HEK293 (cell line): ENCODE measurements around the gene CAPN12.

Experiments
- CTCF ChIA-PET: fragments of 350-600 bp; formaldehyde crosslinking; extraction: SDS; loops from one replicate; lab custom pipeline; 2021; ENCODE audit warnings: antibody characterized with exemption; lab: Yijun Ruan, JAX
- POLR2A ChIA-PET: fragments of 300-600 bp; formaldehyde crosslinking; extraction: SDS; loops from one replicate; lab custom pipeline; 2020; ENCODE audit warnings: antibody characterized with exemption, inconsistent platforms; lab: Yijun Ruan, JAX
- H3K27ac ChIP-seq: fragments of 200-500 bp; sonication (Bioruptor generic); 2 replicates; pipeline ENCODE4 v1.5.1; 2014; ENCODE audit warnings: low read depth, low read length, control low read depth, inconsistent platforms; ENCODE audit errors: extremely low read depth
- H3K36me3 ChIP-seq, 2 experiments: fragments of 200-500 bp in 1 of 2; sonication (Bioruptor generic) in 1 of 2; 1 replicate in 1 of 2; 2 replicates in 1 of 2; pipeline ENCODE4 v1.5.1; 2014 to 2017; ENCODE audit warnings: inconsistent platforms in 2 of 2, low read length in 2 of 2; ENCODE audit not compliant: control insufficient read depth in 2 of 2, insufficient read depth in 1 of 2
- H3K4me1 ChIP-seq: fragments of 200-500 bp; sonication (Bioruptor generic); 2 replicates; pipeline ENCODE4 v1.5.1; 2014; ENCODE audit warnings: mild to moderate bottlenecking, low read length, inconsistent platforms; ENCODE audit not compliant: control insufficient read depth, insufficient read depth
- H3K4me3 ChIP-seq: 2 replicates; pipeline ENCODE4 v1.5.1; 2011; ENCODE audit warnings: low read depth, mild to moderate bottlenecking, control low read depth, low read length, moderate library complexity
- H3K9me3 ChIP-seq: fragments of 200-500 bp; sonication (Bioruptor generic); 2 replicates; pipeline ENCODE4 v1.5.1; 2014; ENCODE audit warnings: low read depth, low read length, inconsistent platforms; ENCODE audit not compliant: control insufficient read depth, insufficient read depth
- AEBP2 ChIP-seq: fragments of 450-650 bp; formaldehyde crosslinking; IDR thresholded peaks from 2 replicates; pipeline ENCODE4 v1.5.1; 2016; ENCODE audit warnings: missing biosample characterization, missing genetic modification characterization, borderline replicate concordance
- GFI1B ChIP-seq: fragments of 450-650 bp; formaldehyde crosslinking; IDR thresholded peaks from 2 replicates; pipeline ENCODE4 v1.5.1; 2016; ENCODE audit warnings: missing biosample characterization, missing genetic modification characterization
- INSM2 ChIP-seq: fragments of 450-650 bp; formaldehyde crosslinking; IDR thresholded peaks from 2 replicates; pipeline ENCODE4 v1.5.1; 2016; ENCODE audit warnings: missing biosample characterization, missing genetic modification characterization
- RBAK ChIP-seq: fragments of 450-650 bp; formaldehyde crosslinking; IDR thresholded peaks from 2 replicates; pipeline ENCODE4 v1.5.1; 2016; ENCODE audit warnings: missing biosample characterization, missing genetic modification characterization
- SCRT2 ChIP-seq: fragments of 450-650 bp; formaldehyde crosslinking; IDR thresholded peaks from 2 replicates; pipeline ENCODE4 v1.5.1; 2016; ENCODE audit warnings: missing biosample characterization, missing genetic modification characterization
- SP7 ChIP-seq: fragments of 450-650 bp; formaldehyde crosslinking; IDR thresholded peaks from 2 replicates; pipeline ENCODE4 v1.5.1; 2016; ENCODE audit warnings: missing biosample characterization, missing genetic modification characterization
- YY2 ChIP-seq: fragments of 450-650 bp; formaldehyde crosslinking; IDR thresholded peaks from 2 replicates; pipeline ENCODE4 v1.5.1; 2016; ENCODE audit warnings: missing biosample characterization, missing genetic modification characterization
- ZBTB10 ChIP-seq: fragments of 450-650 bp; formaldehyde crosslinking; IDR thresholded peaks from 2 replicates; pipeline ENCODE4 v1.5.1; 2016; ENCODE audit warnings: missing biosample characterization, missing genetic modification characterization
- ZFHX2 ChIP-seq: fragments of 450-650 bp; formaldehyde crosslinking; conservative IDR thresholded peaks from 2 replicates; pipeline ENCODE4 v1.5.1; 2016; ENCODE audit warnings: missing biosample characterization, missing genetic modification characterization
- ZFP37 ChIP-seq: fragments of 450-650 bp; formaldehyde crosslinking; IDR thresholded peaks from 2 replicates; pipeline ENCODE4 v1.5.1; 2016; ENCODE audit warnings: missing biosample characterization, missing genetic modification characterization
- ZNF121 ChIP-seq: fragments of 450-650 bp; formaldehyde crosslinking; IDR thresholded peaks from 2 replicates; pipeline ENCODE4 v1.5.1; 2016; ENCODE audit warnings: missing biosample characterization, missing genetic modification characterization
- ZNF132 ChIP-seq: fragments of 450-650 bp; formaldehyde crosslinking; IDR thresholded peaks from 2 replicates; pipeline ENCODE4 v1.5.1; 2017; ENCODE audit warnings: missing biosample characterization, missing genetic modification characterization, borderline replicate concordance
- ZNF133 ChIP-seq: fragments of 450-650 bp; formaldehyde crosslinking; IDR thresholded peaks from 2 replicates; pipeline ENCODE4 v1.5.1; 2016; ENCODE audit warnings: missing biosample characterization, missing genetic modification characterization
- ZNF248 ChIP-seq: fragments of 450-650 bp; formaldehyde crosslinking; IDR thresholded peaks from 2 replicates; pipeline ENCODE4 v1.5.1; 2017; ENCODE audit warnings: missing biosample characterization, missing genetic modification characterization
- ZNF26 ChIP-seq: fragments of 450-650 bp; formaldehyde crosslinking; IDR thresholded peaks from 2 replicates; pipeline ENCODE4 v1.5.1; 2016; ENCODE audit warnings: missing biosample characterization, missing genetic modification characterization
- ZNF280C ChIP-seq: fragments of 450-650 bp; formaldehyde crosslinking; IDR thresholded peaks from 2 replicates; pipeline ENCODE4 v1.5.1; 2016; ENCODE audit warnings: missing biosample characterization, missing genetic modification characterization
- ZNF324 ChIP-seq: fragments of 450-650 bp; formaldehyde crosslinking; IDR thresholded peaks from 2 replicates; pipeline ENCODE4 v1.5.1; 2016; ENCODE audit warnings: missing biosample characterization, missing genetic modification characterization
- ZNF350 ChIP-seq: fragments of 450-650 bp; formaldehyde crosslinking; IDR thresholded peaks from 2 replicates; pipeline ENCODE4 v1.5.0; 2017; ENCODE audit warnings: missing biosample characterization, mild to moderate bottlenecking, missing genetic modification characterization
- ZNF366 ChIP-seq: fragments of 450-650 bp; formaldehyde crosslinking; conservative IDR thresholded peaks from 2 replicates; pipeline ENCODE4 v1.5.1; 2016; ENCODE audit warnings: missing biosample characterization, missing genetic modification characterization
- ZNF423 ChIP-seq: fragments of 450-650 bp; formaldehyde crosslinking; IDR thresholded peaks from 2 replicates; pipeline ENCODE4 v1.5.1; 2016; ENCODE audit warnings: missing biosample characterization, missing genetic modification characterization
- ZNF426 ChIP-seq: fragments of 450-650 bp; formaldehyde crosslinking; IDR thresholded peaks from 2 replicates; pipeline ENCODE4 v1.5.1; 2017; ENCODE audit warnings: missing biosample characterization, missing genetic modification characterization, mild to moderate bottlenecking, inconsistent platforms, moderate library complexity
- ZNF433 ChIP-seq: fragments of 450-650 bp; formaldehyde crosslinking; IDR thresholded peaks from 2 replicates; pipeline ENCODE4 v1.5.1; 2016; ENCODE audit warnings: missing biosample characterization, missing genetic modification characterization, low read depth
- ZNF560 ChIP-seq: fragments of 450-650 bp; formaldehyde crosslinking; IDR thresholded peaks from 2 replicates; pipeline ENCODE4 v1.5.1; 2017; ENCODE audit warnings: missing biosample characterization, missing genetic modification characterization, borderline replicate concordance
- ZNF610 ChIP-seq: fragments of 450-650 bp; formaldehyde crosslinking; IDR thresholded peaks from 2 replicates; pipeline ENCODE4 v1.5.1; 2016; ENCODE audit warnings: missing biosample characterization, missing genetic modification characterization, borderline replicate concordance
- ZNF747 ChIP-seq: fragments of 450-650 bp; formaldehyde crosslinking; IDR thresholded peaks from 2 replicates; pipeline ENCODE4 v1.5.1; 2016; ENCODE audit warnings: missing biosample characterization, missing genetic modification characterization
- ZNF76 ChIP-seq: fragments of 450-650 bp; formaldehyde crosslinking; IDR thresholded peaks from 2 replicates; pipeline ENCODE4; 2016; ENCODE audit warnings: low read depth, missing biosample characterization, missing genetic modification characterization, borderline replicate concordance
- ZNF776 ChIP-seq: fragments of 450-650 bp; formaldehyde crosslinking; IDR thresholded peaks from 2 replicates; pipeline ENCODE4 v1.5.0; 2017; ENCODE audit warnings: missing biosample characterization, missing genetic modification characterization, borderline replicate concordance
- ZSCAN16 ChIP-seq: fragments of 450-650 bp; formaldehyde crosslinking; IDR thresholded peaks from 2 replicates; pipeline ENCODE4 v1.5.1; 2016; ENCODE audit warnings: missing biosample characterization, missing genetic modification characterization

Gene CAPN12

GRCh38 chr19:38684078-38684861 lies 60.0 kb downstream of the CAPN12 start:
- no peak overlapping the region for H3K4me3 ChIP-seq
- peaks cover 41% of the 10 kb centered on the region for H3K4me1 ChIP-seq
- CTCF ChIA-PET, result interaction anchor here (0.6 to 2.8 kb wide), 6 partner anchors 17 to 281 kb away, joined by 3 to 12 read pairs (median 4); partner anchors contain the start of genes ACTN4, MRPS12 and SARS2
- peaks cover 2 to 27% of the 10 kb centered on the region in 2 experiments for H3K36me3 ChIP-seq
- POLR2A ChIA-PET, result interaction anchor here (0.5 to 2.3 kb wide), 23 partner anchors 8 to 441 kb away, joined by 3 to 63 read pairs (median 4); partner anchors contain the start of genes ACTN4, ECH1, EIF3K and FAM98C
- H3K27ac ChIP-seq, result peak overlapping the region; percentile 98
- H3K9me3 ChIP-seq, result no peaks in the 10 kb centered on the region
- TF ChIP-seq ZNF248 (tag by site-specific recombination) (no peak), AEBP2 (tag by site-specific recombination) (no peak), ZNF26 (tag by site-specific recombination) (no peak), ZNF423 (peak; percentile 49; the same call in 1 of the 2 replicates), ZSCAN16 (peak; percentile 84), ZNF366 (tag by site-specific recombination) (peak; percentile 98), ZFP37 (tag by site-specific recombination) (no peak), ZNF280C (tag by site-specific recombination) (no peak), ZNF426 (tag by site-specific recombination) (no peak), GFI1B (tag by site-specific recombination) (no peak), ZNF76 (tag by site-specific recombination) (peak; percentile 93), ZFHX2 (tag by site-specific recombination) (peak; percentile 56), ZNF132 (tag by site-specific recombination) (no peak), ZNF747 (tag by site-specific recombination) (no peak), RBAK (tag by site-specific recombination) (no peak), ZNF324 (0 out of 2 replicates have a peak, but pooled peaks have one; percentile 17), ZNF121 (peak; percentile 98), ZNF776 (tag by site-specific recombination) (no peak), ZBTB10 (tag by site-specific recombination) (peak; percentile 72), ZNF610 (peak; percentile 45; the same call in 1 of the 2 replicates), SP7 (tag by site-specific recombination) (peak; percentile 95), YY2 (tag by site-specific recombination) (no peak), INSM2 (0 out of 2 replicates have a peak, but pooled peaks have one; percentile 85), SCRT2 (tag by site-specific recombination) (no peak), ZNF560 (tag by site-specific recombination) (no peak), ZNF133 (tag by site-specific recombination) (0 out of 2 replicates have a peak, but pooled peaks have one; percentile 35), ZNF350 (tag by site-specific recombination) (no peak), ZNF433 (tag by site-specific recombination) (no peak)
